ENCODE measurements around the gene RNF144A.

DNA sequence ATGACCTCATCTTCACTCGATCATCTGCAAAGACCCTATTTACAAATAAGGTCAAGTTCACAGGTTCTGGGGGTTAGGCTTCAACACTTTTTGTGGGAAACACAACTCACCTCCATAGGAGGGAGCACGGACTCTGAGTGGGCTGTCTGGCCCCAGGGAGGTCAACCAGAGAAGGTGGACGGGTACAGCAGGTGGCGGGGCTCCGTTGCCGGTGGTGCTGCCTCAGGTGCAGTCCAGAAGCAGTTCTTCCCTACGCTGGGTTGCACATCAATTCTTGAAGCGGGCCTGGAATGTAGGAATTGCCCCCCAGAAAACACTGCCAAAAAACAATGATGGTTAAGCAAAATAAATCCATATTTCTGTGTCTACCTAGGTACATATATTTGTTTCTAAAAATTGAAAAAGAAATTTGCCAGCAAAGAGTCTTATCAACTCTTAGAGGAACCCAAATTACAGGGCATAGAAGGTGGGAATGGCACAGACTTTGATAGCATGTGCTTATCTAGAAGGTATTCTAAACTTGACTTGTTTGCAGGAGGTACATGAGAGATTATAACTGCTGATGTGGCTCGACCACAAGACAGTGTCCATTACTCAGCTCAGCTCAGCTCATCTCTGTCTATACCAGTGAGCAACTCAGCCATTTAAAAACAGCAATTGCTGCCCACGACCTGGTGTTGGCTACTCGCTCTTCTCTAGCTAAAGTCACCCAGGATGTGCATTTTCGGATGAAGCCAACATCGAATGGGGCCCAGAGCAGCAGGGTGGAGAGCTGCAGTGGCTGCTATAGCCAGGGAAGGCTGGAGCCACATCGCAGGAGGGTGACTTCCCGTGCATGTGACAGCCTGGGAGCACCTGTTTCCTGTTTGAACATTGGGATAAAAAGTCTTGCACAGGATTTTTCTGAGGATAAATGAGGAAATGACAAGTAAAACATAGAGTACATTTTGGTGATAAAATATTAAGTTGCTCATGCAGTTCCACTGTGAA, 128.7 kb downstream of the RNF144A start:
- TF ChIP-seq, protein P1, sequence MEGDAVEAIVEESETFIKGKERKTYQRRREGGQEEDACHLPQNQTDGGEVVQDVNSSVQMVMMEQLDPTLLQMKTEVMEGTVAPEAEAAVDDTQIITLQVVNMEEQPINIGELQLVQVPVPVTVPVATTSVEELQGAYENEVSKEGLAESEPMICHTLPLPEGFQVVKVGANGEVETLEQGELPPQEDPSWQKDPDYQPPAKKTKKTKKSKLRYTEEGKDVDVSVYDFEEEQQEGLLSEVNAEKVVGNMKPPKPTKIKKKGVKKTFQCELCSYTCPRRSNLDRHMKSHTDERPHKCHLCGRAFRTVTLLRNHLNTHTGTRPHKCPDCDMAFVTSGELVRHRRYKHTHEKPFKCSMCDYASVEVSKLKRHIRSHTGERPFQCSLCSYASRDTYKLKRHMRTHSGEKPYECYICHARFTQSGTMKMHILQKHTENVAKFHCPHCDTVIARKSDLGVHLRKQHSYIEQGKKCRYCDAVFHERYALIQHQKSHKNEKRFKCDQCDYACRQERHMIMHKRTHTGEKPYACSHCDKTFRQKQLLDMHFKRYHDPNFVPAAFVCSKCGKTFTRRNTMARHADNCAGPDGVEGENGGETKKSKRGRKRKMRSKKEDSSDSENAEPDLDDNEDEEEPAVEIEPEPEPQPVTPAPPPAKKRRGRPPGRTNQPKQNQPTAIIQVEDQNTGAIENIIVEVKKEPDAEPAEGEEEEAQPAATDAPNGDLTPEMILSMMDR (conservative IDR thresholded peaks at IDR 0.05; ENCODE audit: low read depth, low read length), result no peak
- no peak for TF ChIP-seq EZH2 (IDR thresholded peaks at IDR 0.05; ENCODE audit: borderline replicate concordance, low read depth, low read length, poor library complexity, severe bottlenecking)

All from A673 (cell line).